GM18519 (cell line): ENCODE data around the gene DUOXA1.
"Not testable (repeated sequence)": the region's sequence is repeated elsewhere in the genome, so short reads cannot be mapped to it uniquely, and the experiment has no call there.

Experiments
- ATAC-seq: cut with Tn5 transposase; IDR thresholded peaks from one replicate; pipeline ENCODE4 v1.9.1; 2021; ENCODE audit warnings: mild to moderate bottlenecking, moderate library complexity; ENCODE audit not compliant: unreplicated experiment, low FRiP score

DUOXA1 gene

DNA sequence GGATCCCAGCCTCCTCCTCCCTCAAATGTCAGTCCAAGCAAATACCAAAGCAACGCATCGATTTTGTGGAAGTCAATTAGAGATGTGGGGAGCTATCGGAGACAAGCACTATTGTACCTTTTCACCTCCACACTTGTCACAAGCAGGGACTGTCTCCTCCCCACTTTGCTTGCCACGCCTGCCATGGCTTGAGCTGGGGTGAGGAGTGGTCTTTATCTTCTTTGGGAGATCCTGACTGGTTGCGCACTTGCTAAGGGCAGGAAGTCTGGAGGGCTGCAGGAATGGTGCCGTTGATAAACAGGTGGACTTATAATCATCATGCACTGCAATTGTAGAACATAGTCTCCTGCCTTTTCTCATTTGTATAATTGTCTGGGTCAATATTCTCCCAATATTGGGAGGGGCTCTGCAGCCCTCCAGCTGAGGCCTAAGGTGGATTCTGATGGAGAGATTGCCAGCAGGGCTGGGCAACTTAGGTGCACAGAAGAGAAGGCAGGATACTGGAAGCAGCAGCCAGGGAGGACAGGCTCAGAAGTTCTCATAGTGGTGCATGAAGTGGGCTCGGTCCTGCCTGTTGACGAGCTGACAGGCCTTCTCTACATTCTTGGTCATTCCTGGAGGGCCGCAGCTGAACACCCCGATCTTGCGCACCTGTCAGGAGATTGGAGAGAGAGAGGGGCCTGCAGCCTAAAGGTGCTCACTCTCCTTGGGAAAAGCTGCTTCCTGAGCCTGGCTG, 35.9 kb downstream of the DUOXA1 start:
- ATAC-seq, result no peak

DNA sequence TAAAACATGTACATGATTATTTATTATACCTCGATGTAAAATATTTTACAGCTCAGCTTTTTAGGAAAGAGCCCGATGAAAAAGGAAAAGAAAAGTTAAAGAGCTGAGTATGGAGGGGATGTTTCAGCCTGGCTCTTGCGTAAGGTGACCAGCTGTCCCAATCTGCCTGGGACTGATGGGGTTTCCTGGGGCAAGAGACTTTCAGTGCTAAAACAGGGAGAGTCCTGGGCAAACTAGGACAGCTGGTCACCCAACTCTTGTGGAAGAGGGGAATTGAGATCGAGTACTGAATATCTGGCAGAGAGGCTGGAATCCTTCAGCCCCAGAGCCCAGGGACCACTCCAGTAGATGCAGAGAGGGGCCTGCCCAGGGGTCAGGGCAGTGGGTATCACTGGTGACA, 36.7 kb downstream of the DUOXA1 start:
- no peak for ATAC-seq

DNA sequence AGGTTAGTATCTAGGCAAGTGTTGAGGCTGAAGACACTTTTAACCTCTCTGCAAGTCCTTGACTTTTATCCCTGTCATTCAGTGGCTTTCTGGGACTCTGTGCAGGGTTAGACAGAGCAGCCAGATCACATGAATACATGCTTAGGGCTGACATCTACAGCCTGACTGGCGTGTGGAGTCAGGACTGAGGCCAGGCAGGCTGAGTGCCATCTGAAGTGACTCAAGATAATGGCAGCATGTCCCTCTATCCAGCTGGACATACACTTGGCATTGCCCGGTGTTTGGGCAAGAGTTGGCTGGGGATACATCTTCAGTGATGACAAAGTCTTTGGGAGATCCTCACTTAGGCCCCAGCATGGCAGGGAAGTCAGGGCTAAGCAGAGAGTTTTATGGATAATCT, 38.1 kb downstream of the DUOXA1 start:
- no peak for ATAC-seq

DNA sequence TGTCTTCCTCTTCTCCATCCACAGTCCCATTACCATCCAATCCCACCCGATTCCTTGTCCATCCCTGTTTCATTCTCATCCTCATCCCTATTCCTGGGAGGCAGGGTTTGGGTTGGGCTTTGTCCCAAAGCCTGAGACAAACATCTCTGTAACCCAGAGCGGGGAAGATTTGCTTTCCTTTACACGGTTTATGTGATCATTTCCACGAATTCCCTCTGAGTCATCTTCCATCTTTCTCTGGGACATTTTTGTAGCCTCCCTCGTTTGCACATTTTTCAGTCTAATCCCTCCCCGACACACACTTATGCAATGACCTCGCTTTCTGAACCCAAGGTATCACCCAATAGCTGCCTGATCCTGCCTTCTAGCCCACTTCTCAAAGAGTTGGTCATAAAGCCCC, 38.5 kb downstream of the DUOXA1 start:
- no peak for ATAC-seq

DNA sequence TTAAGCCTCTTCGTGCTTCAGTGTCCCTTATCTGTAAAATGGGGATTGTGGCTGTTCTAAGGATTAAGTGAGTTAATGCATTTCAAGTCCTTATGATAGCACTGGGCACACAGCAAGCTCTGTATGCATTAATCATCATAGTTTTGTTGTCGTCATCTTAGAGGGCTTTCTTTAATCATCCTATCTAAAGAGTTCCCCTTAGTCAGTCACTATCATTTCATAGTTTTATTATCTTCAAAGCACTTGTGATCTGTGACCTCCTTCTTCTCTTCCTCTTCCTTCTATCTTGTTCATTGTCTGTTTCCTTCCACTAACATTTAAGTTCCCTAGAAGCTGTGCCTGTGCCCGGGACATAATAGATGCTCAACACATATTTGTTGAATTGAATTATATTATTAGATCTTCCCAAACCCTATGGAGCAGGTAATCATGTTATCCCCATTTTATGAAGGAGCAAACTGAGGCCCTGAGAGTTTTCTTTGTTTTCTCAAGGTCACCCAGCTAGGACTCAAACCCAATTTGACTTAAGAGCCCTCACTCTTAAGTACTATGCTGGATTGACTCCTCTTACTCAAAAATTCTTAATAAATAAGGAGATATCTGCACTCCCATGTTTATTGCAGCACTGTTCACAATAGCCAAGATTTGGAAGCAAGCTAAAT, 39.8 kb downstream of the DUOXA1 start:
- ATAC-seq, result no peak

DNA sequence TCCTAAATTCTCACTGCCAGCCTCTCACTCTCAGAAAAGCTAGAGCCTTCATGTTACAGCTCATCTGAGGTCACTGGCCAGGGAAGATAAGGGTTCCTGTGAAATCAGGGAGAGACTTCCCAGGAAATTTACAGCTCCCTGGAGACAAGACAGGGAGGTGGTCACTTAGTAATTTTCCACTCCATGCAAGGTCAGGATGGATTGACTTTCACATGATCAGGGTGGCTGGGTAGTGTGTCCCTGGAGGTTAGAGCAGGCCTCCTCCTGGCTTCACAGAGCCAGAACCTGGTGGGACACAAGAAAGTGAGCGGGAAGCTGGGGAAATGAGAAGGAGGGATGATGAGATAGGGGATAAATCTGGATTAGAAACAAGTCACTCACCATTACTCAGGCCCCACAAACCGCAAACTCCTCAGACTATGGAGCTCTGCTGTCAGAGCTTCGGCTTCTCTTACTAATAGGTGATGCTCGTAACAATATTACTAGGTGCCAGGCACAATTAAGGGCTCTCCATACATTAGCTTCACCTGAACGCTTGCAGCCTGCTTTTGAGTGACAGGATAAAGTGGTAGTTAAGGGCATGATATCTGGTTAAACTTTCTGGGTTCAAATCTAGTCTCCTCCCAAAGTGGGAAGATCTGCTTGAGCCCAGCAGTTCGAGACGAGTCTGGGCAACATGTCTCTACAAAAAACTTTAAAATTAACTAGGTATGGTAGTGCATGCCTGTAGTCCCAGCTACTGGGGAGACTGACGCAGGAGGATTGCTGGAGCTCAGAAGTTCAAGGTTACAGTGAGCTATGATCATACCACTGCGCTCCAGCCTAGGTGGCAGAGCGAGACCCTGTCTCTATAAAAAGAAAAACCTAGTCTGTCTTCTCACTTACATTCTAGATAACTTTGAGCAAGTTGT, 40.6 kb downstream of the DUOXA1 start:
- no peak for ATAC-seq

DNA sequence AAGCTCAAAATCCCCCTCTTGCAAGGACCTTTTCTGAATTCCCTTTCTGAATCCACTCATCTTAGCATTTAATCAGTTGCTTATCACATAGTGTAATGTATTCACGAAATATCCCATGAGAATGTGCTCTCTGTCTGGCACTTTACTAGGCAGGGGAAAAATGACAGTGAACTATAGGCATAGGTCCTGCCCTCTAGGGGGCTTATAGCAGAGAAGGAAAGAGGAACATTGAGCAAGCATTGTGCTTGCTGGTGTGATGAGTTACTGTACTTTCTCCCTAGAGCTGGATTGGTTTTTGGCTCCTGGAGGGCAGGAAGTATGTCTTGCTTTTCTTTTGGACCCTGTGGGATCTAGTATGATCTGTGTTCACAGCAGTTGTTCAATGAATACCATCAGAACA, 42.2 kb downstream of the DUOXA1 start:
- no peak for ATAC-seq

DNA sequence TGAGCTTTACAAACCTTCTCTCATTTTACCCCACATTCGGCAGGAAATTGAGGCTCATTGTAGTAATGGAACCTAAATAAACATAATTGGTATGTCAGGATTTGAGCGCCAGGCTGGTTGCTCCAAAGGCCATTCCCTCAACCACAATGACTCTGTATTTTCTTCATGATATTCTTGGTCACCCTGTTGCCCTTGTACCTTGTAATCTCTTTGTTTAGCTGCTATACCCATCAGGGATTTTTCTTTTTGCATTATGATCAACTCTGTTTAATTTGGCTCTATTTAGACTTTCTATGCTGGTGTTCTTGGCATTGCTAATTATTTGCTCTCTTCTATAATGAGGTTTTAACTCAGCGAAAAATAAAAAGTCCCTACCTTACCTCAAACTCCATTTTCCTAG, 45.5 kb downstream of the DUOXA1 start:
- no peak for ATAC-seq

DNA sequence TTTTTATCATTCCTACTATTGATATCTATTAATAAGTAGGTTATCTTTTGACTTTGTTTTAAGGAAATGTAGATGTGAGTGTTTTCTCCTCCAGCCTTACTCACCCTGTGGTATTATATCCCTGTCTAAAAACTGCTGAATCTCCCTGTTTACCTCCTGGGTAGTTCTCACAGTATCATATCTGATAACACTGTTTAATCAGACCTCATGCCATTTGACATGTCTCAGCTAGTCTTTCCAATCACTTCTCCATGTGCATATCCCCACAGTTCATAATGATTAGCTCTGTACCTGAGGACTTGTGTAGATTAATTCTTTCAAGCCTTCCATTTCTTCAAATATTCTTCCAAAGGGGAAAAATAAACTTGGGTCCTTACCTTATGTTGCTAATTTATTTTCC, 46.5 kb downstream of the DUOXA1 start:
- no peak for ATAC-seq

DNA sequence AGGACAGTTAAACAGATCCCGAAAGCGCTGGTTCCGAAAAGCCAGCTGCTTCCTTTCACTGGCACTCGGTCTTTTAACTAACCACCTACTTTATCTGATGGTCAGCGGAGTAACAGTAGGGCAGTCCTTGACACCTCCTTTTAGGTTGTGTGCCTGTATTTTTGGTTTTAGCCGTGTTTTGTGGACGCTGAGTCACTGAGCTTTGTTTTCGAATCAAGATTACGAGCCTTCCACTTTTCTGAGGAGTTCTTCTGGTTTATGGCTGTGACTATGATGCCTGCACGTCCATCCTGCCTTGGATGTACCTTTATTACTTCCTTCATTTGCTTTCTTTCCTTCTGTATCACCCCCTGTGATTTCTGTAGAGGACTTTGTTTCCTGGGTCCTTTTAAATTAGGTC, 47.3 kb downstream of the DUOXA1 start:
- ATAC-seq, result not testable (repeated sequence)

DNA sequence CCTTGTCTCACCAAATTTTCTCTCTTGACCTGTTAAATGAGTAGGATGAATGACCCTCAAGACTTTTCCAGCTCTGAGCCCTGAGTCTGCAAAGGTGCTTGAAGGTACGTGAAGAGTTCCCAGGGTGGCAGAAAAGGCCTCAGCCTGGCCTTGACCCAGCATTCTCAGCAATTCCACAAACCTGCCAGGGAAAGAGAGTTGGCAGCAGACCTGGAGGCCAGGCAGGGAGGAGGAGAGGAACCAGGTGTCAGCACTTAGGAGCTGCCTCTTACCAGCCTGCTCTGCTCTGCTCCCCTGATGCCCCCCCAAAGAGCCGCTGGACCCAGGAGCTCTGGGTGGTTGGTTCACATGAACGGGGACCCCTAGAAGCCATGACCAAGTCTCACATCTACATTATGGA, 49.1 kb downstream of the DUOXA1 start:
- ATAC-seq, result not testable (repeated sequence)

DNA sequence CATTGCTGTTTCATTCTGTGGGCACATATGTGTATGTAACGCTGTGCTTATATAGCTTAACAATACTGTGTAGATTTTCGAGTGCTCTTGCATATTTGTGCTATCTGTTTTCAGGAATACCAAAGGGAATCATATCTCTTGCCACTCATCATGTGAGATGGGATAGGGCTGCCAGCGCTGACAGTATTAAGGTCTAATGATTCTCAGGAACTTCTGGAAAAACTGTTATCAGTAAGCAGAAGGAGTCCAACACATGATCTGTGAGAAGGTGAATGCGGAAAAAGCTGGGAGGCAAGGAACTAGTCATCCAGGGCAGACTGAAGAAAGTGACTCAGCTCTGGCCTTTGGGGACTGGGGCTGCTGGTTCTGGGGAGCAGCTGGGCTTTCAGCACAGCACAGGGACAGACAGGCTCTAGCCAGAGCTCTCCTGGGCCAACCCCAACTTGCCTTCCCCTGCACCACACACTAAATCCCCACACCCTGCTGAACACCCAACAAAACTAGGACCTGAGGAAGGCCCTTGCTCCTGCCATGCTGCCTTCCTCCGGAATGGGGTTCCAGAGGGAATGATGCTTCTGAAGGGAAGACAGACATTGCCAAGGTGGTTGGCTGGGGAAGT, 49.9 kb downstream of the DUOXA1 start:
- ATAC-seq, result not testable (repeated sequence)

DNA sequence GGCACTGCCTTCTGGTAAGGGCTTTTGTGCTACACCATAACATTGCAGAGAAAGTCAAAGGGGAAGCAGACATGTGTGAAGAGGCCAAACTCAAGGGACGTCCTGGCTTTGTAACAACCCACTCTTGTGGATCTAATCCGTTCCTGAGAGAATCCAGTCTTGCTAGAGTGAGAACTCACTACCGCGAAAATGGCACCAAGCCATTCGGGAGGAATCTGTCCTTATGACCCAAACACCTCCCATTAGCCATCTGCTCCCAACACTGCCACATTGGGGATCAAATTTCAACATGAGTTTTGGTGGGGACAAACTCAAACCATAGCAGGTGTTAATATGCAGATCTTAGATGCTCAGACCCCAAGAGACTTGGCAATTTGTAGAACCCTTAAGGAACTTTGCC, 50.5 kb downstream of the DUOXA1 start:
- not testable (repeated sequence) for ATAC-seq

DNA sequence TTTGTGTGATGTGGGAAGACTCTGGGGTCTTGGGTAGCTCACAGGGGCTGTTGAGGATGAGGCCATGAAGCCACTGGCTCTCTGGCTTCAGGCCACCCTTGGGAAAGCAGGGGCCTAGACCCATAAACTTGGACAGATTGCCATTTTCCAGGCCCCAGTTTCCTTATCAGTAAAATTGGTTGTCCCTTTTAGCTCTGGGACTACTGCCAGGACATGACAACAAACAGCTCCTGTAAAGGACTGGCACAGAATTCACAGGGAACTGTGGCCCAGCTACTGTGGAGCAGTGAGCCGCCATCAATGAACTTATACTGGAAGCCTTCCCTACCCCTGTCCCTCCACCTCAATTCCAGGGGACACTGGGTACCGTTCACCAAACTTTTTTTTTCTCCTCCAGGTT, 52.3 kb downstream of the DUOXA1 start:
- not testable (repeated sequence) for ATAC-seq

DNA sequence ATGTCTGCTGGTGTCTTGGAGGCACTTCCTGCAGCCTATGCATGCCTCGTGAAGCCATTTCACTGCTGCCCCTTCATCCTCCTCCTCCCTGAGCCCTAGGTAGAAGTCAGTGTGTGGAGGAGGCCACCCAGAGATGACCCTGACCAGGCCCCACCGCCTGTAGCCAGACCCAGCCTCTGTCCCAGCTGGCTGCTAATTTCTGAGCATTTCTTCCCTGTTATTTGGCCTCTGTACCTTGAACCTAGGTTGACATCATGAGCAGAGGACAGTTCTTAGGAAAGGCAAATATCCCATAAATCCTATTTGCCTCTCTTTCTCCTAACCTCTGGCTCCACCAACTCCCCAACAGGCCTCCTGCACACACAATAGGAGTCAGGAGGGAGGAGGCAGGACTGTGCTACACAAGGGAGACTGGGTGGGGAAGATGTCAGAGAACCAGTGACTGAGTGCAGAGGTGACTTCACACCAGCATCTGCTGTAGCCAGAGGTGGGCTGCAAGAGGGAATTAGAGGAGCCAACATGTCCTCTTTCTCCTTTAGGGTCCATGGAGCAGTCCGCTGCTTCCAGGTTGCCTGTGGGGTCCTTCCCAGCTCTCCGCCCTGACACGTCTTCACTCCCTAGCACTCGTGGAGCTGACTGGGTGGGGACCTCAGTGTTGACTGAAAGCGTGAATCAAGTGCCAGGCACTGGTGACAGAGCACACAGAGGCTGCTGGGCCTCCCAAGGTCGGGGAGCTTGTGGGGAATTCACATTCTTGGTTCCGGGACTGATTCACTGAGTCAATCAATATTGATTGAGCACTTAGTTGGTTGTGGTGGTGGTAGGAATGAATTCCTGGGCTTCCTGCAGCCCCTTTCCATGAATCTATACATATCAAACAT, 54.0 kb downstream of the DUOXA1 start:
- not testable (repeated sequence) for ATAC-seq

DNA sequence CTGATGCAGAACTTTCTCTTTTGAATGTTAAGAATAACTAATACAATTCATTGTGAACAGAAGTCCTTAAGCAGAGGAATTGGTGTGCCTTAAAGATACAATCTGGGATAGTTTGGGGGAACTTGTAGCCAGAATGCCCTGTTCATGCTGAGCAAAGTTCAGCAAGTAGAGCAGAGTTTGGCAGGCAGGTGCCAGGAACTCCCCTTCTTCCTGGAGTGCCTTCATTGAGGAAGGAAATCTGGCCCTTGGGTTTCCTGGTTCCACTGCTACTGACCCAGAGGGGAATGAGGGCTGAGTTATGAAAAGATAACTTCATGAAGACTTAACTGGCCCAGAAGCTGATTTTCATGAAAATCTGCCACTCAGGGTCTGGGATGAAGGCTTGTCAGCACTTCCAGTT, 56.1 kb downstream of the DUOXA1 start:
- not testable (repeated sequence) for ATAC-seq

DNA sequence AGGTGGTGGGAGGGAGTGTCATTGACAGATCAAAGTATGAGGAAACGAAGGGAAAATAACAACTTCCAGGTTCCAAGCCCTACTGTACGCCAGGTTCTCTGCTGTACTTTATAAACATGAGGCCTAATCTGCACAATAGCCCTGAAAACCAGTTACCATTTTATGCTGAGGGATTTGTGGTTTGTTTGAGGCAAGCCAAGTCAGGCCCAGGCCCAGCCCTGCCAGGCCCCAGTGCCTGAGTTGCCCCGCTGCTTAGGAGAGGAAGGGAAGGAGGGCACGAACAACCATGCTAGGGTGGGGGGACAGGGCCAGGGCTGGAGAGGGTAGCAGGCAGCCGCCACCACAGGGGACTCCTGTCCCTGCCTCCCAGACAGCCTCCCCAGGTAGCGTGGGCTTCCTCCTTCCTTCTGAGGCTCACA, 59.7 kb downstream of the DUOXA1 start:
- not testable (repeated sequence) for ATAC-seq
